ENCODE results near the gene ARMC9.
"Not testable (repeated sequence)": the region's sequence is repeated elsewhere in the genome, so short reads cannot be mapped to it uniquely, and the experiment has no call there.

The ARMC9 gene

GRCh38 chr2:231196592-231196991 is 1.8 kb upstream of the ARMC9 start:
- no peak for ATAC-seq
- no peak for TF ChIP-seq ZFP3 (CRISPR knock-in tag; IDR thresholded peaks at IDR 0.05)
- TF ChIP-seq ZFP30 (CRISPR knock-in tag; IDR thresholded peaks at IDR 0.05) = no peak
- TF ChIP-seq ISL1 (CRISPR knock-in tag; IDR thresholded peaks at IDR 0.05) = no peak
- no peak for TF ChIP-seq CSDC2 (CRISPR knock-in tag; IDR thresholded peaks at IDR 0.05)
- TF ChIP-seq ZNF70 (CRISPR knock-in tag; IDR thresholded peaks at IDR 0.05) = no peak
- TF ChIP-seq ESRRG (CRISPR knock-in tag; IDR thresholded peaks at IDR 0.05) = no peak
- no peak for TF ChIP-seq POU6F1 (CRISPR knock-in tag; IDR thresholded peaks at IDR 0.05; ENCODE audit: borderline replicate concordance, low read depth)
- no peak for TF ChIP-seq CSRNP3 (CRISPR knock-in tag; IDR thresholded peaks at IDR 0.05)

GRCh38 chr2:231197196-231197595 is 1.2 kb upstream of the ARMC9 start:
- not testable (repeated sequence) for ATAC-seq

GRCh38 chr2:231197706-231198290 is 633 bp upstream of the ARMC9 start:
- ATAC-seq = peak; percentile 6
- no peak for TF ChIP-seq ARNTL (CRISPR knock-in tag; IDR thresholded peaks at IDR 0.05; ENCODE audit: borderline replicate concordance, low read depth)
- TF ChIP-seq POU6F1 (CRISPR knock-in tag; IDR thresholded peaks at IDR 0.05; ENCODE audit: borderline replicate concordance, low read depth) = no peak
- TF ChIP-seq ZNF565 (CRISPR knock-in tag; conservative IDR thresholded peaks at IDR 0.05; ENCODE audit: low read depth) = no peak
- TF ChIP-seq ISL1 (CRISPR knock-in tag; IDR thresholded peaks at IDR 0.05) = no peak
- TF ChIP-seq OSR1 (CRISPR knock-in tag; IDR thresholded peaks at IDR 0.05) = no peak
- no peak for TF ChIP-seq ZC3H10 (CRISPR knock-in tag; IDR thresholded peaks at IDR 0.05)
- no peak for TF ChIP-seq RARB (CRISPR knock-in tag; IDR thresholded peaks at IDR 0.05)

GRCh38 chr2:231199219-231199618 is 788 bp downstream of the ARMC9 start:
- peak; percentile 27 for ATAC-seq
- TF ChIP-seq CSDC2 (CRISPR knock-in tag; IDR thresholded peaks at IDR 0.05) (no peak), BACH2 (CRISPR knock-in tag; IDR thresholded peaks at IDR 0.05; ENCODE audit: borderline replicate concordance) (no peak), SNAI2 (CRISPR knock-in tag; IDR thresholded peaks at IDR 0.05) (no peak), CREB5 (CRISPR knock-in tag; IDR thresholded peaks at IDR 0.05; ENCODE audit: low read depth) (no peak), PATZ1 (CRISPR knock-in tag; IDR thresholded peaks at IDR 0.05; ENCODE audit: borderline replicate concordance) (no peak), ESRRG (CRISPR knock-in tag; IDR thresholded peaks at IDR 0.05) (no peak), RARB (CRISPR knock-in tag; IDR thresholded peaks at IDR 0.05) (no peak), ARNTL (CRISPR knock-in tag; IDR thresholded peaks at IDR 0.05; ENCODE audit: borderline replicate concordance, low read depth) (no peak), GLIS3 (CRISPR knock-in tag; IDR thresholded peaks at IDR 0.05) (no peak), ZNF565 (CRISPR knock-in tag; conservative IDR thresholded peaks at IDR 0.05; ENCODE audit: low read depth) (no peak), TOX (CRISPR knock-in tag; IDR thresholded peaks at IDR 0.05; ENCODE audit: borderline replicate concordance) (no peak), ZNF8 (CRISPR knock-in tag; IDR thresholded peaks at IDR 0.05) (no peak), TSHZ2 (CRISPR knock-in tag; IDR thresholded peaks at IDR 0.05) (no peak), POU6F1 (CRISPR knock-in tag; IDR thresholded peaks at IDR 0.05; ENCODE audit: borderline replicate concordance, low read depth) (no peak), ZFP3 (CRISPR knock-in tag; IDR thresholded peaks at IDR 0.05) (no peak), PPARA (CRISPR knock-in tag; IDR thresholded peaks at IDR 0.05; ENCODE audit: borderline replicate concordance) (no peak), OSR1 (CRISPR knock-in tag; IDR thresholded peaks at IDR 0.05) (no peak), TCF4 (CRISPR knock-in tag; IDR thresholded peaks at IDR 0.05; ENCODE audit: borderline replicate concordance) (no peak)
